Measurements from ENCODE around the gene LRRC4C.

LRRC4C gene

GRCh38 chr11:41334007-41334933 lies 125.2 kb downstream of the LRRC4C start:
- DNase-seq (ENCODE audit: extremely low read depth in 1 of 2, low read depth in 1 of 2), result no peak

GRCh38 chr11:41333357-41333756 lies 126.1 kb downstream of the LRRC4C start:
- DNase-seq (ENCODE audit: extremely low read depth in 1 of 2, low read depth in 1 of 2), result no peak

GRCh38 chr11:41328324-41328723 lies 131.1 kb downstream of the LRRC4C start:
- DNase-seq (ENCODE audit: extremely low read depth in 1 of 2, low read depth in 1 of 2), result no peak

- no peak for DNase-seq (ENCODE audit: extremely low read depth in 1 of 2, low read depth in 1 of 2)
Measured at GRCh38 chr11:41323446-41323845, 136.0 kb downstream of the LRRC4C start.

DNA sequence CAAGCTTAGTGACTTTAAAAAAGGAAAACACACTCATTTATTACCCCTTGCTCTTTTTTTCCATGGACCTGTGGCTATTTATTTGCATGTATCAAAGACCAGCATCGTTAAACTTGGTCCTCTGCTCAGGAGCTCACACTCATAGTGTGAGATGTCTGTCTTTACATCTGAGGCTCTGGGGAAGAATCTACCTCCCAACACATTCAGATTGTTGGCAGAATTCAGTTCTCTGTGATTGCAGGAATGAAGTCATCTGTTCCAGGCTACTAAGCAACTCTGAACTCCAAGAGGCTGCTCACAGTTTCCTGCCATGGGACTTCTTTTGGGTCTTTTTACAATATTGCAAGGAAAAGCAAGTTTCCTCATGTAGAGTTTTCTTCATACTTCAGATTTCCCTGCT lies 138.8 kb downstream of the LRRC4C start:
- no peak for DNase-seq (ENCODE audit: extremely low read depth in 1 of 2, low read depth in 1 of 2)

GRCh38 chr11:41320238-41320637 lies 139.2 kb downstream of the LRRC4C start:
- no peak for DNase-seq (ENCODE audit: extremely low read depth in 1 of 2, low read depth in 1 of 2)

DNA sequence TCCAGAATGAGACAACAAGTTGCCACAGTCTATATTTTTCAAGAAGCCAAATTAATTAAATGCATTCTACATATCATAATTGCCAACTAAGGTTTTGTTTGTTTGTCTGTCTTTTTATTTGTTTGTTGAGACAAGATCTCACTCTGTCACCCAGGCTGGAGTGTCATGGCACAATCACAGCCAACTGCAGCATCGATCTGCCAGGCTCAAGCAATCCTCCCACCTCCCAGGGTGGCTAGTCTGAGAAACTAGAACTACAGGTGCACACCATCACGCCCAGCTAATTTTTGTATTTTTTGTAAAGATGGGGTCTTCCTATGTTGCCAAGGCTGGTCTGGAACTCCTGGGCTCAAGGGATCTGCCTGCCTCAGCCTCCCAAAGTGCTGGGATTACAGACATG lies 140.0 kb downstream of the LRRC4C start:
- no peak for DNase-seq (ENCODE audit: extremely low read depth in 1 of 2, low read depth in 1 of 2)

GRCh38 chr11:41316751-41317150 lies 142.7 kb downstream of the LRRC4C start:
- DNase-seq (ENCODE audit: extremely low read depth in 1 of 2, low read depth in 1 of 2), result no peak

DNA sequence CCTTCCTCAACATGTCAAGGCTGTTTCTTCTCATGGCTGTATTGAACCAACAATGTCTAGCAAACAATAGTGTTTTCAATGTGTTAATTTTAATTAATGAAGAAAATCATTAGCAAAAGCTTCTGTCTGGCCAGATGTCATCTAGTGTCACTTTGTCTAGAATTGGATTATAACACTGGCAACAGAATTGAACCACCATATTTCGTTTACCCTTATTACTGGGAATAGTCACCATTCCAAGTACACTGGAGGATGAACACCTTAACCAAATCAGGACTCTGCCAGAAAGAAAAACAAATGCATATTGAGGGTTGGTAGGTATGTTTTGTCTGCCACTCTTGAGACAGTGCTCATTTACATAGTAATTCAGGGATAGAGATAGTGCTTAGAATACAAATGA lies 146.2 kb downstream of the LRRC4C start:
- DNase-seq (ENCODE audit: extremely low read depth in 1 of 2, low read depth in 1 of 2), result no peak

DNA sequence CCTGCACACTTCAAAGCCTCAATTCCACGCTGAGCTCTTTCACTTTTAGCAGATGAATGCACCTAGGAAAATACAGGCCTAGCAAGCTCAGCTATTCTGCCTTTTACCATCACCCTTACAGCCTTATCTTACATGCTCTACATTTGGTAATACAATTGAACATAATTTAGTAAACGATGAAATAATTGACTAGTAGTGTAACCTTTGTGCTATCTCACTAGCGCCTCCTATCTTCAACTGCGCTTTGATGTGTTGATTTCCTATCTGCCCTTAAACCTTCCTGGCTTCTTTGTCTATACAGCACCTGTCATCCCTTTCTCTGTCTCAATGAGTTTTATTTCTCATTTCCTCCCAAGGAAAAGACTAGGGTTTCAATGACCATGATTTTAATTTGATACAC lies 149.7 kb downstream of the LRRC4C start:
- DNase-seq (ENCODE audit: extremely low read depth in 1 of 2, low read depth in 1 of 2), result no peak

- no peak for DNase-seq (ENCODE audit: extremely low read depth in 1 of 2, low read depth in 1 of 2)
Measured at GRCh38 chr11:41309111-41309522, 150.3 kb downstream of the LRRC4C start.

- DNase-seq (ENCODE audit: extremely low read depth in 1 of 2, low read depth in 1 of 2), result no peak
Measured at GRCh38 chr11:41308286-41308685, 151.2 kb downstream of the LRRC4C start.

DNA sequence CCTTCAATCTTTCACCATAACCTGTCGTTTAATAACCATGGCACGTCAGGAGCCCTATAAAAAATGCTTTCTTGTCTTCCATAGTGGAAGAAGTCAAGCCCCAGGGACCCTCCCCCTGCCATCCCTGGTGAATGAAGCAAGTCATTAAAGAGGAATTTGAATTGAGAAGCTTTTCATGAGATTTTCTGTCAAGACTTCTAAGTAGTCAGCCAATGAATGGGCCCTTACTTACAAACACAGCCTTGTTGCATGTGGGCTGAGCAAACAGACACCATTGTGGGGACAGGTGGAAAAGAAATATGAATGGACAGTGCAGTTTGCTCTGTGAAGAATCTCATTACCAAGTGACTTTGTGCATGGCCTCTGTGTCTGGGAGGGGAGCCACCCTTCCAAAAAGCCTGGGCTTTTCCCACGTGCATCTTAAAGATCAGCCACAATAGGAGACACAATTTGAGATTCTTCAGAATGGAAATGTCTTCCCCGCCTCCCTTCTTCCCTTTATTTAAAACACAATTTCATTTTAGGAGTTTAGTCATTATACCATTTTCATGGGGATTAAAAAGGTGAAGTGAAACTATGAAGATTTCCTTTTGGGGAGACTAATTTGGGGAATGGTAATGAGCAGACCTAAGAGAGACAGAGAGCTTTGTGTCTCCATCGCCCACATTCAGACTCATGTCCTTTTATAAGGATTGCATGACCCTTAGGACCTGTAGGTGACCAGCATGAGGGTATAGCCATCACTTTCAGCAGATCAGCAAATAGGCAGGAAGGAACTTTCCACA lies 152.0 kb downstream of the LRRC4C start:
- no peak for DNase-seq (ENCODE audit: extremely low read depth in 1 of 2, low read depth in 1 of 2)

DNA sequence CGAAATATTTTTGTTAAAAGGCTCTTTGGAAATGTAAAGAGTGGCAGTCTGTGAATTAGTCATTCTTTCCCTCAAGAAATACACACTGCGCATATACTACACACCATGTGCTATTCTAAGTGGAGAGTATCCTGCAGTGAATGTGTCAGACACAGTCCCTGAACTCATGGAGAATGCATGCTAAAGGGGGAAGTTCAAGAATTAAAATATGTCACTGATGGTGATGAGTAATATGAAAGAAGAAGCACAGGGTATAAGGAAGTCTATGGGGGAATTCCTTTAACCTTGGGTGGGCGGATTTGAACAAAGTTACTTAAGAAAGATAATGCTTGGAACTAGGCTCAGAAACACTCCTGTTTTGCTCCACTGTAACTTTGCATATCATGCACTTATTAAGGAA lies 153.0 kb downstream of the LRRC4C start:
- DNase-seq (ENCODE audit: extremely low read depth in 1 of 2, low read depth in 1 of 2), result no peak

- DNase-seq (ENCODE audit: extremely low read depth in 1 of 2, low read depth in 1 of 2), result no peak
Measured at GRCh38 chr11:41301023-41301422, 158.4 kb downstream of the LRRC4C start.

DNA sequence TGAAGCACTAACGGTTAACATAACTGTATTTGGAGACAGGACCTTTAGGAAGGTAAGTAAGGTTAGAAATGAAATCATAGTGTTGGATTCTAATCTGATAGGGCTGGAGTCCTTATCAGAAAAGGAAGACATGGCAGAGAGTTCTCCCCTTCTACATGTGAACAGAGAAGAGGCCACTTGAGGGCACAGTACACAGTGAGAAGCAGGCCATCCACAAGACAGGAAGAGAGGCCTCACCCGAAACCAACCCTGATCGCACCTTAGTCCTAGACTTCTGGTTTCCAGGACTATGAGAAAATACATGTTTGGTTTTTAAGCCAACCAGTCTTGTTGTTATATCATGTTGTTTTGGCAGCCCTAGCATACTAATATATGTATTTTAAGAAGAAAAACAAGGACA lies 170.0 kb downstream of the LRRC4C start:
- no peak for DNase-seq (ENCODE audit: extremely low read depth in 1 of 2, low read depth in 1 of 2)

- DNase-seq (ENCODE audit: extremely low read depth in 1 of 2, low read depth in 1 of 2), result no peak
Measured at GRCh38 chr11:41286751-41287150, 172.7 kb downstream of the LRRC4C start.

GRCh38 chr11:41284354-41284753 lies 175.1 kb downstream of the LRRC4C start:
- no peak for DNase-seq (ENCODE audit: extremely low read depth in 1 of 2, low read depth in 1 of 2)

DNA sequence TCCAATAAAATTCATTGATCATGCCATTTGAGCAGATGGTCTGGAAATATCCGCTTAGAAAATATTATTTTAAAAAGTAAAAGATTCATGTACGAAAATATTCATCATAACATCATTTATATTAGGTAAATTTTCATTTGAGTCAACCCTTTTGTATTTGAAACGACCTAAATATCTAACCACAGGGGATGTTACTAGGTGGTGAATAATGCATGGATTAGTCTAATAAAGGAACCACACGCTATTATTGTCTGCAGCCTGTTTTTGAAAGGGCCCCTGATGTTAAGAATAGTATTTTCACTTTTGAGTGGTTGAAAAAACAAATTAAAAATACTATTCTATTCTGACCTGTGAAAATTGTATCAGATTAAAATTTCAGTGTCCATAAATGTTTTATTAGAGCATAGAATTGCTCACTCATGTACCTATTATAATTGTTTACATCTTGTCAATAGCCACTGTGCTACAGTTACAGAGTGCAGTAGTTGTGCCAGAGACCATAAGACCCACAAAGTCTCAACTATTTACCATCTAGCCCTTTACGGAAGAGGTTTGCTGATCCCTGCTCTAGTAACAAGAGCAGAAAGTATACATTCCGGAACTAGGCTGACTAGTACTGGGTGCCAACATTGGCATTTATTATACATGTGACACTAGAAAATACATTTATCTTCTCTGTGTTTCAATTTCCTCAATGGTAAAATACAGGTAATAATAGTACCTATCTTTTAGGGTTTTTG lies 176.1 kb downstream of the LRRC4C start:
- no peak for DNase-seq (ENCODE audit: extremely low read depth in 1 of 2, low read depth in 1 of 2)

GRCh38 chr11:41282395-41282794 lies 177.1 kb downstream of the LRRC4C start:
- DNase-seq (ENCODE audit: extremely low read depth in 1 of 2, low read depth in 1 of 2), result no peak

DNA sequence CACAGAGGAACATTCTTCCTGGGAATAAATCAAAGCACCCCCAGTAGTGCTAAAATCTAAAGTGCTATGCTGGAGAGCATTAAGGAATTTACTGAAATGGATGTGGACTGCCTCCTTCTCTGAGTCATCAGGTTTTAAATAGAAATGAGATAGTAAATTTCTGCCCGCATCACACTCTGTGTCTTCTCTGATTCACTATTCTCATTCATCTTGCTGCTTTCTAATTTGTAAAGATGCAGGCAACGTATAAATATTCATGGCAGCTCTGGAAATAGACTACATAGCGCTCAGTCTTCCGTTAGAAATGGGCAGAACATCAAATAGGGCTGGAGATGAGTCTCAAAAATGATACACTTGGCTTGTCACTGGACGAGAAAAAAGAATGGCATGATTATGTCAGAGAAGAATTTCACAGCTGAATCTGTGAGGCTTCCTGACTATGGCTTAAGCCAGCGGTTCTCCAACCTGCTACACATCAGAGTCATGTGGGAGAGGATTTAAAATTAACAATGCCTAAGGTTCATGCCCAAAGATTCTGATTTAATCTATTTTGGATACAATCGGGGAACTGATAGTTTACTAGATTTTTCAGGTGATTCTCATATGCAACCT lies 178.2 kb downstream of the LRRC4C start:
- no peak for DNase-seq (ENCODE audit: extremely low read depth in 1 of 2, low read depth in 1 of 2)

Data from activated CD8-positive, alpha-beta memory T cell treated with anti-CD3 and anti-CD28 coated beads for 1 hour (primary cell).